HG02798 (cell line): ENCODE data around the gene CHRNA4.
"Not testable (repeated sequence)": the region's sequence is repeated elsewhere in the genome, so short reads cannot be mapped to it uniquely, and the experiment has no call there.

Source experiments
- ATAC-seq: cut with Tn5 transposase; IDR thresholded peaks from one replicate; pipeline ENCODE4 v1.9.1; 2021; ENCODE audit warnings: mild to moderate bottlenecking; ENCODE audit not compliant: unreplicated experiment, poor library complexity

CHRNA4 gene

DNA sequence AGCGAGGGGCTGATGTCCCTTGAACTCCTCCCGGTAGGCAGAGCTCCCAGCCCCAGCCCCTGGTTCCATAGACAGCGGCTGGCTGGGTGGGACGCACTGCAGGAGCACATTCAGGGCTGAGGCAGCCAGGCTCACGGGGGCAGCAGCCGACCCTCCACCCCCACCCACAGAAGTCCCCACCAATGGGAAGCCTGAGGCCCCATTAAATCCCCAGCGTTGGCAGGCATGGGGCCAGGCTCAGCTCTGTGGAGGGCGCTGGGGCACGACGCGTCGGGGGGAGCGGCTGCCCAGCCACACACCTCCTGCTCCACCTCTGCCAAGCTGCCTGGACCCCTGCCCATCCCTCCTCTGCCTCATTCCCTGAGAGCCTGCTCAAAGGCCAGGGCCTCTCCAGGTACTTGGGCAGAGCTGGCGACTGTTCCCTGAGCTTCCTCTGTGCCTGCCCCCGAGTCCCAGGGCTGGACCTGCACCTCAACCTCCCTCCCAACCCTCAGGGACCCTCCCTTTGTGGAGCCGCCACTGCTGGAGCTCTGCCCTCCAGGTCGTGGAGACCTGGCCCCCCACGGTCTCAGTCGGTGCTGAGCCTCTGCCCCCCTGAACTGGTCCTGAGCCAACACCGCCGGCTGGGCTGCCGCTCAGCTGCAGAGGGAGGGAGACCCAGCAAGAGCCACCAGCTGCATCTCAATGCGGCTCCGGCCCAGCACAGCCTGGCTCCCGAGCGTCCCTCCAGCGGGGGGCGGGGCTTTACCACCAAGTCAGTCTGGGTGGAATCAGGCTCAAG is 9.1 kb downstream of the CHRNA4 start:
- ATAC-seq: no peak

GRCh38 chr20:63351326-63351700 is 9.8 kb downstream of the CHRNA4 start:
- no peak for ATAC-seq

- ATAC-seq: no peak
Measured at GRCh38 chr20:63350597-63351325, 10.4 kb downstream of the CHRNA4 start.

GRCh38 chr20:63350196-63350595 is 11.0 kb downstream of the CHRNA4 start:
- ATAC-seq: no peak

DNA sequence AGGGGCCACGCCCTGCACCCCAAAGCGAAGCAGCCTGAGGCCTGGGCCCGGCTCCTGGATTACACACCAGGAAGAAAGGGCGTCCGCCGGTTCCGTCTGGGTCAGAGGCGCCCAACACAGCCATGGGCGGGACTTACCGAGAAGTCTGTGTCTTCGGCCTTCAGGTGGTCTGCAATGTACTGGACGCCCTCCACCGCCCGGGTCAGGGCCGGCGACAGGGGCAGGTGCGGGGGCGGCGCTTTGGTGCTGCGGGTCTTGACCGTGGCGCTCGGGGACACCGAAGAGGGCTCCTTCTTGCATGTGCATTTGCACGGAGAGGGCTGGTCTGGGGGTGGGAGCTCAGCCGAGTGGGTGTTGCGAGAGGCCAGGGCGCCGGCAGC is 11.6 kb downstream of the CHRNA4 start:
- ATAC-seq: no peak

DNA sequence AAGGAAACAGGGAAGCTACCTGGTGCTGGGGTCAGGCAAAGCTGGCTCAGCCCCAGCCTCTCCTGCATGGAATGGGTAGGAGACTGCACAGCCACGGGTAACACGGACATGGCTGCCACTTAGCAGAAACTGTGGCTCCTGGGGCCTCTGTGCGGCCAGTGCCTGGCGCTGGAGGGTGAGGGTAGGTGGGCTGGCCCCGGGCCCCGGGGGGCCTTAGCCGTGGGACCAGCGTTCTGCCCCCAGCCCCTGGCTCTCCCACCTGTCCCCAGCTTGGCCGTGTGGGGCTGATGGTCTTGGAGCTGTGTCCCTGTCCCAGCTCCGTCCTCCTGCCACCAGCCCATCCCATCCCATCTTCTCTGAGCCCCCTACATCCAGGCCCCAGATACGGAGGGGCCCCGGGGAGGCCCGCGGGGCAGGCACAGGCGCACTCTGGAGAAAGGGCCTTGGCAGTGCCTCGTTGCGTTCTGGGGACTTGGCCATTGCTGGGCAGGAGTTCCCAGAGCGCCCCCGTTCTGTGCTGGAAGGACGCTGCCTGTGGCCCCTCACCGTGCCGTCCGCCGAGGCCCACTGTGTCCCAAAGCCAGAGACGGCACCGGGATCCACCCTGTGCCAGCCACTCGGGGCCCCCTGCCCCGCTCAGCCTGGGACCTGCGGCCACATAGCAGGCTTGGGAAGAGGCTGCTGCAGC is 12.2 kb downstream of the CHRNA4 start:
- ATAC-seq: no peak

DNA sequence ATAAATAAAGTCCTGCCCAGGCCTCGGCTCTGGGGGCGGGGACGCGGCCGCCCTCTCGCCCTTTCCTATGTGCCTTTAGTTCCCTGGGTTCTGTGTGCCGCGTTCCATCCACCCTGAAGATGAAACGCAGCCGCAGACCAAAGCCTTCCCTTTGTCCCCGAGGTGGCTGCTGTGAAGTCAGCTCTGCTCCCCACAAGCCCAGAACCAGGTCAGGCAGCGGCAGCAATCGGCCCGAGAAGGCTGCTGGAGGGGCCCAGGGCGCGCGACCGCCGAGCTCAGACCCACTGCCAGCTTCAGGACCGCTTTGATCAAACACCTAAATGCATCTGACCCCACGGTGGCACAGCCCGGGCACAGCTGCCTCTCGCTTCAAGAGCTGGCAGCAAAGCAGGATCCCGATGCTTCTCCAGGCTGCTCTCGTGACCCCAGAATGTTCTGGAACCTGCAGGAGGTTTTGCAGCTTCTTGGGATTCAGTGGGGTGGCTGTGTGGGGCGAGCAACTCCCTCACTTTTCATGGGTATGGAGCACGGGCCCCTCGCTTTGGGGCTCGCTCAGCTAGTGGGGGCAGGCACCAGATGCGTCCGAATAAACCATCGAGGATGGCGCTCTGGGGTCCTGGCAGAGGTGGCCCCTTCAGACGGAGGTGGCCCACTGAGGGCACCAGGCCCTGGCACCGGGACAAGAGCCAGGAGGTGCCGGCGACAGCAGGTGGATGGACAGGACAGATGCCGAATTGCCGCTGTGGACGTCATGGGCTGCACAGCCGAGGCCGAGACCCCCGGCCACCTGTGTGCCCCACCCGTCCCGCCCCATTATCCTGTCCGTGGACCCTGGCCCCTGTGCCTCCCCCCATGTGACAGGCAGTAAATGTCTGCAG is 13.0 kb downstream of the CHRNA4 start:
- ATAC-seq: no peak

DNA sequence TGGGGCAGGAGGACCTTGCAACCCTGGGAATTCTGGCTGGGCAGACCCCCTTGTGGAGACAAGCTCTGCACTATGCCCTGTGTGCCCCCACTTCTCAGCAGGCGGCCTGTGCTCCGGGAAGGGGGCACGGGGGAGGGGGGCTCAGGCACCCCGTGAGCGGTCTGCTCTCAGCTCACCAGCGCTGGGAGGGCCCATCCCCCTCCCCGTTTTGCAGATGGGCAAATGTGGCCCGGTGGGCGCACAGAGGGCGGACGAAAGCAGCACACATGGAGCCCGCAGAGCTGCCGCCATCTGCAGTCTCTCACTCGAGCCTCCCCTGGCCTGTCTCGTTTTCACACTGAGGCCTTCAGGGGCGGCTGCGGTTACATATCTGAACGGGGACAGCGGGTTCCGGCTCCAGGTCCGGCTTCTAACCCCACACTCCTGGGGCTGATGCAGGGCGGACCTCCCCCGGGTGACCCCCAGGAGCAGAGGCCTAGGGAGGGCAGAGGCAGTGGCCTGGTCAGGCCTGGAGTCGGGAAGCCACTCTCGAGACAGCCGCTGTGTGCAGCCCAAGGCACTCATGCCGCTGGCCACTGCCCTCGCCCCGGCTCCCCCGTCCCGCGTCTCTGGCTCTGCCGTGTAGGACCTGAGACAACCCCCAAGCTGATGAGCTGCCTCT is 13.9 kb downstream of the CHRNA4 start:
- ATAC-seq: no peak

DNA sequence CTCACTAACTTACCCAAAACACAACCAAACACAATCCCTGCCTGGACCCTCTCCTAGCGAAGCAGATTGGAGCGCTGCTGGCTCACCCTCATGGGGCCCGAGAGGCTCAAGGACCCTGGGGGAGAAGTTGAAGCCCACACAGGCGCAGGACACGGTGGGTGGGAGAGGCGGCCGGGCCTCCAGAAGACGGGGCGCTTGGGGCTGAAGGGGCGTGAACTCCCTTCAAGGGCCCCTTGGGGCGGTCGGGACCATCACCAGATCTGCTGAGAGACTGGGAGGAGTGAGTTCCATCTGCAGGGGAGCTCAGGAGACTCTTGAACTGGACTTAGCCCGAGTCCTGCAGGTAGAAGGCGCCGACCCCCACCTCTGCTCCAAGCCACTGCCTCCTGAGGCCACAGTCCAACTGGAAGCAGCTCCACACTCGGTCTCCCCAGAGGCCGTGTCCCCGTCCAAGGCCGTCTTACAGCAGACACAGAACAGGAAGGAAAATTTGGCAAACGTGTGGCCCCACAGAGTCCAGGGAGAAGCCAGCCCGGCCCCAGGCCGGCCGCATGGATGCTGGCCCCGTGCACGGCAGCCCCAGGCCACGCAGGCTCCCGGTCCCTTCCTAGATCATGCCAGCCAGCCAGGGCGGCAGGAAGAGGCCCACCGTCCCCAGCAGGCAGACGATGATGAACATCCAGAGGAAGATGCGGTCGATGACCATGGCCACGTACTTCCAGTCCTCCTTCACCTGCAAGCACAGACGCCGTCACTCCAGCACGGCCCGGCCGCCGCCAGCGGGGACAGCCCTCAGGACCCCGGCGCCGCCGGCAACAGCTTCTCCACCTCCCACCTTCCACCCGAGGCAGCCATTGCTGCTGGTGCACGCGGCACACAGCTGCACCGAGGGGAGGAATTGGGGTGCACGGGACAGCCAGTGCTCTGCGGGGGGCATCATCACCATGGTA is 14.7 kb downstream of the CHRNA4 start:
- ATAC-seq: no peak

DNA sequence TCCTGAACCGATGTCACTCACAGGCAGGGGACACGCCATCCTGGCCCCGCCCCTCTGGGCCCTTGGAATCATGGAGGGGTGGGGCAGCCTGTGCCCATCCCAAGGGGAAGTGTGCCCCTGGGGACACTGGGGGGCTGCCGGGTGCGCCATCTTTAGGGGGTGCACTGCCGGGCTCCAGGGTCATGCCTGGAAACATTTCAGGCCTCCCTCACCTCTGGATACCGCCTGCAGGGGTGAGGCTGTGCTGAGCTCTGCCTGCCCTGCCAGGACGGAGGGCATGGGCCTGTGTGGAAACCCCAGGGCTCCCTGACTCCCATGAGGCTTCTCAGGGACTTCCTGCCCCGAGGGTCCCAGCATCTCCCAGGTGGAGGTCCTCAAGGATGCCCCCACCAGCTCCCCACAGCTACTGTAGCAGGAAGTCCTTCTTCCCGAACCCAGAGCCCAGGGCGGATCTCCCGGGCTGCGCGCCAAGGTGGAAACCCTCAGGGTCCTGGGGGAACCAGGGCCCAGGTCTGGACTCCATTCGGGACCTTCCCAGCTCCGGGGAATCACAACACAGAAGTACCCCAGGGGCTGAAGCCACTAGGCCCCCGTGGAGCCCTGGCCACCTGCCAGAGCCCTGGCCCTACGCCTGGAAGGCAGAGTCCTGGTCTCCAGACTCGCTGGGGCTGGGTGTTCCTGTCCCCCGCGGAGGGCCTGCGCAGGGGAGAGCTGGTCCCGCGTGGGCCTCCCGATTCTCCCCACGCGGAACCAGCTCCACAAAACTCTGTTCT is 15.6 kb downstream of the CHRNA4 start:
- ATAC-seq: no peak

- no peak for ATAC-seq
Measured at GRCh38 chr20:63344616-63345327, 16.4 kb downstream of the CHRNA4 start.

- no peak for ATAC-seq
Measured at GRCh38 chr20:63343460-63344445, 17.4 kb downstream of the CHRNA4 start.

- no peak for ATAC-seq
Measured at GRCh38 chr20:63342561-63343459, 18.3 kb downstream of the CHRNA4 start.

DNA sequence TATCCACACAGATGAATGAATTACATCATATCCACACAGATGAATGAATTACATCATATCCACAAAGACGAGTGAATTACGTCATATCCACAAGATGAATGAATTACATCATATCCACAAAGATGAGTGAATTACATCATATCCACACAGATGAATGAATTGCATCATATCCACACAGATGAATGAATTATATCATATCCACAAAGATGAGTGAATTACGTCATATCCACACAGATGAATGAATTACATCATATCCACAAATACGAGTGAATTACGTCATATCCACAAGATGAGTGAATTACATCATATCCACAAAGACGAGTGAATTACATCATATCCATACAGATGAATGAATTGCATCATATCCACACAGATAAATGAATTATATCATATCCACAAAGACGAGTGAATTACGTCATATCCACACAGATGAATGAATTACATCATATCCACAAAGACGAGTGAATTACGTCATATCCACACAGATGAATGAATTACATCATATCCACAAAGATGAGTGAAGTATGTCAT is 20.9 kb downstream of the CHRNA4 start:
- ATAC-seq: not testable (repeated sequence)
